ENCODE measurements around the gene AP1S1. TPM values are rescaled to one million over a fixed set of nuclear protein-coding genes. Genes with fewer than 3 reads are reported as not detected.

Gene AP1S1
- total and polyA plus RNA-seq, 2 of the 13 experiments (the other 11 are each of a cell fraction or from before 2014, with no cell fraction given) = 57.5 to 68.1 TPM

GRCh38 chr7:101121991-101122932, 32.0 kb upstream of the AP1S1 start (continued):
- TF ChIP-seq POLR2A (IDR thresholded peaks at IDR 0.05; ENCODE audit: insufficient read depth in 1 of 2, low read depth in 2 of 2, low read length in 2 of 2) = peak; percentile 59 to 87
- 0 out of 2 replicates have a peak, but pooled peaks have one; percentile 22 for TF ChIP-seq ZFP37 (CRISPR knock-in tag; IDR thresholded peaks at IDR 0.05; ENCODE audit: borderline replicate concordance)
- TF ChIP-seq ZNF12 (CRISPR knock-in tag; IDR thresholded peaks at IDR 0.05) = no peak
- no peak for TF ChIP-seq ZNF260 (CRISPR knock-in tag; IDR thresholded peaks at IDR 0.05; ENCODE audit: borderline replicate concordance, low read depth)
- TF ChIP-seq ZNF24 (IDR thresholded peaks at IDR 0.05) = no peak
- TF ChIP-seq IRF9 (CRISPR knock-in tag; IDR thresholded peaks at IDR 0.05; ENCODE audit: borderline replicate concordance) = peak; percentile 64; the same call in 1 of the 2 replicates
- no peak; the same call in 1 of the 2 replicates for TF ChIP-seq KDM4B (CRISPR knock-in tag; IDR thresholded peaks at IDR 0.05)
- peak; percentile 64 for TF ChIP-seq PCBP2 (optimal IDR thresholded peaks at IDR 0.05; ENCODE audit: low read depth, low read length, poor library complexity, severe bottlenecking)
- TF ChIP-seq ZNF275 (CRISPR knock-in tag; IDR thresholded peaks at IDR 0.05; ENCODE audit: borderline replicate concordance) = no peak
- TF ChIP-seq ZBTB42 (CRISPR knock-in tag; IDR thresholded peaks at IDR 0.05) = no peak
- no peak for TF ChIP-seq ATF6 (CRISPR knock-in tag; conservative IDR thresholded peaks at IDR 0.05)
- TF ChIP-seq CAMTA2 (CRISPR knock-in tag; IDR thresholded peaks at IDR 0.05; ENCODE audit: borderline replicate concordance) = no peak
- TF ChIP-seq HIVEP1 (CRISPR knock-in tag; IDR thresholded peaks at IDR 0.05) = peak; percentile 79
- peak; percentile 82 for TF ChIP-seq RBFOX2 (IDR thresholded peaks at IDR 0.05; ENCODE audit: low read depth, low read length)
- no peak for TF ChIP-seq ZFP62 (CRISPR knock-in tag; IDR thresholded peaks at IDR 0.05)
- TF ChIP-seq ZBTB33 (CRISPR knock-in tag; IDR thresholded peaks at IDR 0.05) = 0 out of 2 replicates have a peak, but pooled peaks have one; percentile 27
- TF ChIP-seq ZFP90 (CRISPR knock-in tag; IDR thresholded peaks at IDR 0.05; ENCODE audit: borderline replicate concordance) = no peak
- no peak for TF ChIP-seq PREB (CRISPR knock-in tag; IDR thresholded peaks at IDR 0.05)
- no peak for TF ChIP-seq ZSCAN12 (CRISPR knock-in tag; IDR thresholded peaks at IDR 0.05)
- no peak for TF ChIP-seq MXD3 (CRISPR knock-in tag; IDR thresholded peaks at IDR 0.05)
- no peak for TF ChIP-seq ZNF3 (CRISPR knock-in tag; IDR thresholded peaks at IDR 0.05)
- no peak for TF ChIP-seq RNF2 (conservative IDR thresholded peaks at IDR 0.05; ENCODE audit: low read depth)

All from HepG2 (cell line).